ENCODE results near the gene RUNX1.

The RUNX1 gene

DNA sequence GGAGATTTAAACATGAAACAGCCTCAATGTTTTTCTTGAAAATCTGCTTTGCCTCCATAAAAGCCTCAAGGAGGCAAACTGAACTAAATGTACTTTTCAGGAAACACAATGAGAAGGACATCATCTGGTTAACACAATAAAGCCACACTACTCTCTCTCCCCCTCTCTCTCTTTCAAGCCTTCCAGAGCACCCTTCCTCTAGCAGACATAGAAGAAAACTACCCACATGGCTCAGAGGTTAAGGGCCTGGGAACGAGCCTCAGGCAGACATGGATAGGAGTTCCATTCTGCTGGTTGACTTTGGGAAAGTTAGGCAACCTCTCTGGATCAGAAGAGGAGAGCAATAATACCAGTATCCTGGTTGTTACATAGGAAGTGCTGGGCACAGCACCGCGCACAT is 42.9 kb downstream of the RUNX1 start:
- ATAC-seq, result no peak
- TF ChIP-seq ZNF70 (CRISPR knock-in tag; IDR thresholded peaks at IDR 0.05) (no peak), ZNF565 (CRISPR knock-in tag; conservative IDR thresholded peaks at IDR 0.05; ENCODE audit: low read depth) (no peak), ZFP3 (CRISPR knock-in tag; IDR thresholded peaks at IDR 0.05) (no peak), GLIS3 (CRISPR knock-in tag; IDR thresholded peaks at IDR 0.05) (no peak), ISL1 (CRISPR knock-in tag; IDR thresholded peaks at IDR 0.05) (no peak), TCF4 (CRISPR knock-in tag; IDR thresholded peaks at IDR 0.05; ENCODE audit: borderline replicate concordance) (no peak), OSR1 (CRISPR knock-in tag; IDR thresholded peaks at IDR 0.05) (no peak), ZFP30 (CRISPR knock-in tag; IDR thresholded peaks at IDR 0.05) (no peak), BACH2 (CRISPR knock-in tag; IDR thresholded peaks at IDR 0.05; ENCODE audit: borderline replicate concordance) (no peak), CSDC2 (CRISPR knock-in tag; IDR thresholded peaks at IDR 0.05) (no peak), ZNF8 (CRISPR knock-in tag; IDR thresholded peaks at IDR 0.05) (no peak), SNAI2 (CRISPR knock-in tag; IDR thresholded peaks at IDR 0.05) (no peak)
- TF ChIP-seq, protein P1, sequence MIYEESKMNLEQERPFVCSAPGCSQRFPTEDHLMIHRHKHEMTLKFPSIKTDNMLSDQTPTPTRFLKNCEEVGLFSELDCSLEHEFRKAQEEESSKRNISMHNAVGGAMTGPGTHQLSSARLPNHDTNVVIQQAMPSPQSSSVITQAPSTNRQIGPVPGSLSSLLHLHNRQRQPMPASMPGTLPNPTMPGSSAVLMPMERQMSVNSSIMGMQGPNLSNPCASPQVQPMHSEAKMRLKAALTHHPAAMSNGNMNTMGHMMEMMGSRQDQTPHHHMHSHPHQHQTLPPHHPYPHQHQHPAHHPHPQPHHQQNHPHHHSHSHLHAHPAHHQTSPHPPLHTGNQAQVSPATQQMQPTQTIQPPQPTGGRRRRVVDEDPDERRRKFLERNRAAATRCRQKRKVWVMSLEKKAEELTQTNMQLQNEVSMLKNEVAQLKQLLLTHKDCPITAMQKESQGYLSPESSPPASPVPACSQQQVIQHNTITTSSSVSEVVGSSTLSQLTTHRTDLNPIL (CRISPR knock-in tag; IDR thresholded peaks at IDR 0.05; ENCODE audit: low read depth), result no peak

DNA sequence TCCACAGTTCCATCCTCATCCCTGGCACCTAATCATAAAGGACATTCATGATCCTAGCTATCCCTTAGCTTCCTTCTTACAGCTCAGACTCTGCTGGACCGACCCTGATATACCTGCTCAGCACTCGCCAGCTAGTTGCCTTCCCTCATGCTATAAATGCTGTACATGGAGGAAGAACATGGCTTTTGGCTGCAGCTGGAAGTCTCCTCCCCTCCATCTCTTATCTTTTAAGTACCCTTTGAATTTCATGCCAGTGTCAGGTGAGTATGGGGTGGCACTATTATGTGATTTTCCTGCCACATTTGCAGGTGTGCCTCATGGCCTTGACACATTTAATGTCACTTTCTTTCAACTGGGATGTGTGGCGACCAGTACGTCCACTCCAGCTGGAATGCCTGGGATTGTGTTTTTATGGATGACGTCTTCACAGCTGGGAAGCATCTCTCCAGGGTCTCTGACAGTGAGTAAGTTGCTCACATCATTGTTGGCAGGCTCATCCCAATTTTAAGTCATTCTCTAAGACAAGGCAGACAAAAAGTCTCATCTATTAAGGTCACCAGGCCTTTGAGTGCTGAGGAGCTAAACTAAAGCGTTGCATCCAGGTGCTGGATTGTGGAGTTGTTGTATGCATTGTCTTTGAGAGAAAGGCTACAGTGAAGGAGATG is 43.4 kb downstream of the RUNX1 start:
- ATAC-seq, result no peak
- TF ChIP-seq GLIS3 (CRISPR knock-in tag; IDR thresholded peaks at IDR 0.05) (no peak), SNAI2 (CRISPR knock-in tag; IDR thresholded peaks at IDR 0.05) (no peak), ZFP30 (CRISPR knock-in tag; IDR thresholded peaks at IDR 0.05) (no peak), ZC3H10 (CRISPR knock-in tag; IDR thresholded peaks at IDR 0.05) (no peak), ZNF565 (CRISPR knock-in tag; conservative IDR thresholded peaks at IDR 0.05; ENCODE audit: low read depth) (no peak), PPARA (CRISPR knock-in tag; IDR thresholded peaks at IDR 0.05; ENCODE audit: borderline replicate concordance) (no peak), ARNTL (CRISPR knock-in tag; IDR thresholded peaks at IDR 0.05; ENCODE audit: borderline replicate concordance, low read depth) (no peak), ZNF70 (CRISPR knock-in tag; IDR thresholded peaks at IDR 0.05) (no peak), ZFP3 (CRISPR knock-in tag; IDR thresholded peaks at IDR 0.05) (no peak), ZNF8 (CRISPR knock-in tag; IDR thresholded peaks at IDR 0.05) (no peak), TCF4 (CRISPR knock-in tag; IDR thresholded peaks at IDR 0.05; ENCODE audit: borderline replicate concordance) (no peak), CSDC2 (CRISPR knock-in tag; IDR thresholded peaks at IDR 0.05) (no peak)
- TF ChIP-seq, protein P2, sequence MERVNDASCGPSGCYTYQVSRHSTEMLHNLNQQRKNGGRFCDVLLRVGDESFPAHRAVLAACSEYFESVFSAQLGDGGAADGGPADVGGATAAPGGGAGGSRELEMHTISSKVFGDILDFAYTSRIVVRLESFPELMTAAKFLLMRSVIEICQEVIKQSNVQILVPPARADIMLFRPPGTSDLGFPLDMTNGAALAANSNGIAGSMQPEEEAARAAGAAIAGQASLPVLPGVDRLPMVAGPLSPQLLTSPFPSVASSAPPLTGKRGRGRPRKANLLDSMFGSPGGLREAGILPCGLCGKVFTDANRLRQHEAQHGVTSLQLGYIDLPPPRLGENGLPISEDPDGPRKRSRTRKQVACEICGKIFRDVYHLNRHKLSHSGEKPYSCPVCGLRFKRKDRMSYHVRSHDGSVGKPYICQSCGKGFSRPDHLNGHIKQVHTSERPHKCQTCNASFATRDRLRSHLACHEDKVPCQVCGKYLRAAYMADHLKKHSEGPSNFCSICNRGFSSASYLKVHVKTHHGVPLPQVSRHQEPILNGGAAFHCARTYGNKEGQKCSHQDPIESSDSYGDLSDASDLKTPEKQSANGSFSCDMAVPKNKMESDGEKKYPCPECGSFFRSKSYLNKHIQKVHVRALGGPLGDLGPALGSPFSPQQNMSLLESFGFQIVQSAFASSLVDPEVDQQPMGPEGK (CRISPR knock-in tag; IDR thresholded peaks at IDR 0.05; ENCODE audit: borderline replicate concordance), result no peak
- TF ChIP-seq, protein P3, sequence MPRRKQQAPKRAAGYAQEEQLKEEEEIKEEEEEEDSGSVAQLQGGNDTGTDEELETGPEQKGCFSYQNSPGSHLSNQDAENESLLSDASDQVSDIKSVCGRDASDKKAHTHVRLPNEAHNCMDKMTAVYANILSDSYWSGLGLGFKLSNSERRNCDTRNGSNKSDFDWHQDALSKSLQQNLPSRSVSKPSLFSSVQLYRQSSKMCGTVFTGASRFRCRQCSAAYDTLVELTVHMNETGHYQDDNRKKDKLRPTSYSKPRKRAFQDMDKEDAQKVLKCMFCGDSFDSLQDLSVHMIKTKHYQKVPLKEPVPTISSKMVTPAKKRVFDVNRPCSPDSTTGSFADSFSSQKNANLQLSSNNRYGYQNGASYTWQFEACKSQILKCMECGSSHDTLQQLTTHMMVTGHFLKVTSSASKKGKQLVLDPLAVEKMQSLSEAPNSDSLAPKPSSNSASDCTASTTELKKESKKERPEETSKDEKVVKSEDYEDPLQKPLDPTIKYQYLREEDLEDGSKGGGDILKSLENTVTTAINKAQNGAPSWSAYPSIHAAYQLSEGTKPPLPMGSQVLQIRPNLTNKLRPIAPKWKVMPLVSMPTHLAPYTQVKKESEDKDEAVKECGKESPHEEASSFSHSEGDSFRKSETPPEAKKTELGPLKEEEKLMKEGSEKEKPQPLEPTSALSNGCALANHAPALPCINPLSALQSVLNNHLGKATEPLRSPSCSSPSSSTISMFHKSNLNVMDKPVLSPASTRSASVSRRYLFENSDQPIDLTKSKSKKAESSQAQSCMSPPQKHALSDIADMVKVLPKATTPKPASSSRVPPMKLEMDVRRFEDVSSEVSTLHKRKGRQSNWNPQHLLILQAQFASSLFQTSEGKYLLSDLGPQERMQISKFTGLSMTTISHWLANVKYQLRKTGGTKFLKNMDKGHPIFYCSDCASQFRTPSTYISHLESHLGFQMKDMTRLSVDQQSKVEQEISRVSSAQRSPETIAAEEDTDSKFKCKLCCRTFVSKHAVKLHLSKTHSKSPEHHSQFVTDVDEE (CRISPR knock-in tag; IDR thresholded peaks at IDR 0.05), result no peak
- TF ChIP-seq, protein P4, sequence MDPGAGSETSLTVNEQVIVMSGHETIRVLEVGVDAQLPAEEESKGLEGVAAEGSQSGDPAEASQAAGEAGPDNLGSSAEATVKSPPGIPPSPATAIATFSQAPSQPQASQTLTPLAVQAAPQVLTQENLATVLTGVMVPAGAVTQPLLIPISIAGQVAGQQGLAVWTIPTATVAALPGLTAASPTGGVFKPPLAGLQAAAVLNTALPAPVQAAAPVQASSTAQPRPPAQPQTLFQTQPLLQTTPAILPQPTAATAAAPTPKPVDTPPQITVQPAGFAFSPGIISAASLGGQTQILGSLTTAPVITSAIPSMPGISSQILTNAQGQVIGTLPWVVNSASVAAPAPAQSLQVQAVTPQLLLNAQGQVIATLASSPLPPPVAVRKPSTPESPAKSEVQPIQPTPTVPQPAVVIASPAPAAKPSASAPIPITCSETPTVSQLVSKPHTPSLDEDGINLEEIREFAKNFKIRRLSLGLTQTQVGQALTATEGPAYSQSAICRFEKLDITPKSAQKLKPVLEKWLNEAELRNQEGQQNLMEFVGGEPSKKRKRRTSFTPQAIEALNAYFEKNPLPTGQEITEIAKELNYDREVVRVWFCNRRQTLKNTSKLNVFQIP (CRISPR knock-in tag; IDR thresholded peaks at IDR 0.05; ENCODE audit: borderline replicate concordance, low read depth), result no peak

DNA sequence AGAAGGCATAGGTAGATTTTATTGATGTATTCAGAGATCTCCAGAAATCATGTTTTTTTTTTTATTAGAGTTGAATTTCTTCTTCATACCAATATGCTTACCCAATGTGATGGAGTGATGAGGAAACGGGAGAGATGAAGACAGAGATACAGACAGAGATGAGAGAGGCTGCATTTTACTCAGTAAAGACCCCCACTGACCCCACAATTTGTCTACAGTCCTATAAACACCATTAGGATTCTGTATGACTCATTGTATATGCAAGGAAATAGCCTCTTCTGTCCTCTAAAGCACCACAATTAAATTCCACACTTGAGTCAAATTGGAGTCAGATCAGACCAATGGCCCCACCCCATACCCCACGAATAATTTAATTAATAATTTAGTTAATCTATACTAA is 44.0 kb downstream of the RUNX1 start:
- ATAC-seq, result no peak
- TF ChIP-seq SNAI2 (CRISPR knock-in tag; IDR thresholded peaks at IDR 0.05), result no peak
- TF ChIP-seq BACH2 (CRISPR knock-in tag; IDR thresholded peaks at IDR 0.05; ENCODE audit: borderline replicate concordance), result no peak
- TF ChIP-seq TCF4 (CRISPR knock-in tag; IDR thresholded peaks at IDR 0.05; ENCODE audit: borderline replicate concordance), result no peak
- TF ChIP-seq, protein P4 (CRISPR knock-in tag; IDR thresholded peaks at IDR 0.05; ENCODE audit: borderline replicate concordance, low read depth), result no peak
- TF ChIP-seq, protein P3 (CRISPR knock-in tag; IDR thresholded peaks at IDR 0.05), result no peak
- no peak for TF ChIP-seq ISL1 (CRISPR knock-in tag; IDR thresholded peaks at IDR 0.05)
- TF ChIP-seq RARB (CRISPR knock-in tag; IDR thresholded peaks at IDR 0.05), result no peak
- TF ChIP-seq, protein P2 (CRISPR knock-in tag; IDR thresholded peaks at IDR 0.05; ENCODE audit: borderline replicate concordance), result no peak
- no peak for TF ChIP-seq CSDC2 (CRISPR knock-in tag; IDR thresholded peaks at IDR 0.05)
- no peak for TF ChIP-seq GLIS3 (CRISPR knock-in tag; IDR thresholded peaks at IDR 0.05)
- TF ChIP-seq ZC3H10 (CRISPR knock-in tag; IDR thresholded peaks at IDR 0.05), result no peak

Measured in SK-N-SH treated with all-trans-retinoic acid at 6 μM for 48 hours (cell line).